ENCODE data around the gene SCP2. TPM values are rescaled to one million over a fixed set of nuclear protein-coding genes. Genes with fewer than 3 reads are reported as not detected.

Gene SCP2
- total RNA-seq, 3 donors from 2014 or later = 228 to 272 (median 267) TPM

DNA sequence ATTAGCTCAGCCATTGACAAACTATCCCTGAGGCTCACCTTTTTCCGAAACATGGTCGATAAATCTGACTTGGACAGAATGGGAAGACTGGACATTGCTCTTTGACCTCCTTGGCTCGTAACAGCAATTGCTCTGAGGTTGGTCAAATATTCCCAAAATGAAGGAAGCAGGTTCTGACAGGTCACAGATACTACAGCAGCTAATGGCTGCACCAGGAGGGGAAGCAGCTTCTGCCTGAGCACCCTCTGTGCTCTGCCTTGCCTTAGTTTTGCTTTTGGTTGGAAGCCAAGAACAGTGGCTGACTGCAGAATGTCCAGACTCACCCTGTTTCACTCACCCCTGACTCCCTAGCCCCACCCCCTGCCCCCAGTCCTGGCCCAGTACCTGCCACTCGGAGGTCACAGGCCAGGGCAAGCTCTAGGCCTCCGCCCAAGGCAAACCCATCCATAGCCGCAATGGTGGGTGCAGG, 20.9 kb upstream of the SCP2 start:
- Histone ChIP-seq H3K4me3 (no peak overlapping the region), H3K9me3 (no peaks in the 10 kb centered on the region), H3K4me1 (ENCODE audit: low read depth) (no peaks in the 10 kb centered on the region), H3K36me3 (ENCODE audit: low read depth) (no peaks in the 10 kb centered on the region)
- no peak for DNase-seq
- no peak for ATAC-seq
- TF ChIP-seq, protein P1, sequence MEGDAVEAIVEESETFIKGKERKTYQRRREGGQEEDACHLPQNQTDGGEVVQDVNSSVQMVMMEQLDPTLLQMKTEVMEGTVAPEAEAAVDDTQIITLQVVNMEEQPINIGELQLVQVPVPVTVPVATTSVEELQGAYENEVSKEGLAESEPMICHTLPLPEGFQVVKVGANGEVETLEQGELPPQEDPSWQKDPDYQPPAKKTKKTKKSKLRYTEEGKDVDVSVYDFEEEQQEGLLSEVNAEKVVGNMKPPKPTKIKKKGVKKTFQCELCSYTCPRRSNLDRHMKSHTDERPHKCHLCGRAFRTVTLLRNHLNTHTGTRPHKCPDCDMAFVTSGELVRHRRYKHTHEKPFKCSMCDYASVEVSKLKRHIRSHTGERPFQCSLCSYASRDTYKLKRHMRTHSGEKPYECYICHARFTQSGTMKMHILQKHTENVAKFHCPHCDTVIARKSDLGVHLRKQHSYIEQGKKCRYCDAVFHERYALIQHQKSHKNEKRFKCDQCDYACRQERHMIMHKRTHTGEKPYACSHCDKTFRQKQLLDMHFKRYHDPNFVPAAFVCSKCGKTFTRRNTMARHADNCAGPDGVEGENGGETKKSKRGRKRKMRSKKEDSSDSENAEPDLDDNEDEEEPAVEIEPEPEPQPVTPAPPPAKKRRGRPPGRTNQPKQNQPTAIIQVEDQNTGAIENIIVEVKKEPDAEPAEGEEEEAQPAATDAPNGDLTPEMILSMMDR (IDR thresholded peaks at IDR 0.05) = no peak
- intact Hi-C loops (cut with DNase I, micrococcal nuclease) = no loop called here

DNA sequence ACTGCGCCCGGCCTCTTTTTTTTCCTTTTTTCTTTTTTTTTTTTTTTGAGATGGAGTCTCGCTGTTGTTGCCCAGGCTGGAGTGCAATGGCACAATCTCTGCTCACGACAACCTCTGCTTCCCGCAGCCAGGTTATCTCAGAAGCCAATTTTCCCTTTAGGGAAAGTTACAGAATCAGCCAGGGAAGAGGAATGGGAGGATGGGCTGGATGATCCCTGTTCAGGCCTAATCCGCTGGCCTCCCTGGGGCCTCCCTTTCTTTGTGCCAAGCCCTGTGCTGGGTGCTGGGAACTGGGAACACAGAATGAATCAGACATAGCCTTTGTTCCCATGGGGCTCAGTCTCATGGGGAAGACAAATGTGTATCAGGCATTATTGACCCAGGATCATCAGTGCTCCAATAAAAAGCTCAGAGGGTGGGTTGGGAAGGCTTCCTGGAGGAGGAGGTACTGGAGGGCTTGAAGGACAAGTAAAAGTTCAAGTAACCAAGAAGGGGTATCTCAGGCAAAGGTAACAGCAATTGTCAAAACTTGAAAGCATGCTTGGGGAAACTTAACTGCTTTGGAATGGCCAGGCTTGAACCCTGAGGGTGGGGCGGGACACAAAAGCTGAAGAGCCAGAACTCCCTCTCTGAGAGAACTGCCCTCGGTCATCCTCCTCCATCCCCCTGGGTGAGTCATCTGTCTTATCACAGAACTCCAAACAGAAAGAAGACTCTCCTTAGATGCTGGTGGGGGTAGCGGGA, 19.8 kb upstream of the SCP2 start:
- Histone ChIP-seq H3K36me3 (ENCODE audit: low read depth) (no peaks in the 10 kb centered on the region), H3K4me1 (ENCODE audit: low read depth) (no peaks in the 10 kb centered on the region), H3K9me3 (no peaks in the 10 kb centered on the region), H3K4me3 (no peak overlapping the region)
- intact Hi-C loops (cut with DNase I, micrococcal nuclease) = no loop called here
- TF ChIP-seq, protein P1 (IDR thresholded peaks at IDR 0.05) = no peak
- no peak for DNase-seq
- no peak for ATAC-seq

DNA sequence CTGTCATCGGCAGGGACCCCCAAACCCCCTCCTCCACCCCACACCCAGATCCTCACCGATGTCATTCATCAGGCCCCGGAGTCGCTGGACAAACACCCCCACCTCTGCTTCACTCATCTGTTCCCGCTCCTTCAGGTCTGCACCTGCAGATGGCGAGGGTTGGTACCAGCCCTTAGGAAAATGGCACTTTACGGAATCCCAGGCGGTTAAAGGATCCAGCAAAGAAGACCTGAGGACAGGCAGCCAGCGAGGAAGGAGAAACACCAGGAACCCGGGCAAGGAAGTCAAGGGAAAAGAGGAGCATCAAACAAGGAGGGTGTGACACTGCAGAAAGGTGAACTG, 19.3 kb upstream of the SCP2 start:
- DNase-seq (no peak), ATAC-seq (no peak)
- TF ChIP-seq, protein P1 (IDR thresholded peaks at IDR 0.05) = no peak
- intact Hi-C loops (cut with DNase I, micrococcal nuclease) = no loop called here
- no peaks in the 10 kb centered on the region for H3K36me3 ChIP-seq (ENCODE audit: low read depth)
- no peak overlapping the region for H3K4me3 ChIP-seq
- H3K4me1 ChIP-seq (ENCODE audit: low read depth) = no peaks in the 10 kb centered on the region
- H3K9me3 ChIP-seq = no peaks in the 10 kb centered on the region

DNA sequence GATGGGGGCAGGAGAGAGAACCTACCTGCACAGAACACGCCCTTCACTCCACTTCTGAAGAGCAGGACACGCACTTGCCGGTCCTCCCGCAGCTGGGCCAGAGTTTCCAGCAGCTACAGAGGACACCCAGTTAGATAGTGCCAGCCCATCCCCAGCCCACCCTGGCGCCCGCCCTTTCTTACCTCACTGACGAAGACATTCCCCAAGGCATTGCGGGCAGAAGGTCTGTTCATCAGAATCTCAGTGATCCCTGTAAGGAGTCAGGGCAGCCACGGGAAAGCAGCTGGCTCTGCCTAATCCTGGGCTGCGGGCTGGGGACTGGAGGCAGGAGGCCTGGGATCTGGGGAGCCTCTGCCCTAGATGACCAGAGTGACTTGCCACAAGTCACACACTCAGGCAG, 15.5 kb upstream of the SCP2 start:
- H3K4me1 ChIP-seq (ENCODE audit: low read depth) = no peaks in the 10 kb centered on the region
- no peak for ATAC-seq
- TF ChIP-seq, protein P1 (IDR thresholded peaks at IDR 0.05) = no peak

DNA sequence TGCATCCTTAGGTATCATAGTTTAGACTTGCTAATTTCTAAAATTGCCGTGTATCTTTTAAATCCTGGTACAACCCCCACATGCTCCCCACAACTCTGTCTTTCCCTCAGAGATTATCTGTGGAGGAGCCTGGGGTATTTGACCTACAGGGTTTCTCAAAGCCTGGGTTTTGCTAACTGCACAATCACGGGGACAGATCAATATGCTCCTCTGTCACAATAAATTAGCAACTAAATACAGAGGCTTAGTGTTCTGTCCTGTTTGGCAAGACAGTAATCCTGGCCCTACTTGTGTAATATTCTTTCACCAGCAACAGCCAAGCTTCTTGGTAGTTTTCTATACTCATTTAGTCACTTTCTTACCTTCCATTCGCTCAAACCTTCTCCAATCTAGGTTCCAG, 14.1 kb upstream of the SCP2 start:
- ATAC-seq (no peak), DNase-seq (no peak)
- TF ChIP-seq, protein P1 (IDR thresholded peaks at IDR 0.05) = no peak
- intact Hi-C loops (cut with DNase I, micrococcal nuclease) = no loop called here
- Histone ChIP-seq H3K4me3 (no peak overlapping the region), H3K9me3 (no peaks in the 10 kb centered on the region), H3K4me1 (ENCODE audit: low read depth) (no peaks in the 10 kb centered on the region), H3K36me3 (ENCODE audit: low read depth) (no peaks in the 10 kb centered on the region)

More for the DNA sequence above, 15.5 kb upstream of the SCP2 start:
- Histone ChIP-seq H3K36me3 (ENCODE audit: low read depth) (no peaks in the 10 kb centered on the region), H3K4me3 (no peak overlapping the region), H3K9me3 (no peaks in the 10 kb centered on the region)
- no peak for DNase-seq
- intact Hi-C loops (cut with DNase I, micrococcal nuclease) = no loop called here
